ENCODE measurements around the gene ZNF324B. TPM values are rescaled to one million over a fixed set of nuclear protein-coding genes. Genes with fewer than 3 reads are reported as not detected.
"Not testable (repeated sequence)": the region's sequence is repeated elsewhere in the genome, so short reads cannot be mapped to it uniquely, and the experiment has no call there.

ZNF324B gene
- total RNA-seq, 2 experiments from 2014 or later, result 9.4 to 10.1 TPM

- H3K27ac Mint-ChIP-seq, result no peak overlapping the region
Measured at GRCh38 chr19:58480831-58481230, 29.4 kb downstream of the ZNF324B start.

GRCh38 chr19:58482372-58482771 lies 30.9 kb downstream of the ZNF324B start:
- Mint-ChIP-seq H3K27ac (no peak overlapping the region), H3K36me3 (peaks cover 2% of the 10 kb centered on the region), H3K27me3 (no peaks in the 10 kb centered on the region), H3K4me3 (no peak overlapping the region), H3K9me3 (no peaks in the 10 kb centered on the region), H3K4me1 (peaks cover 1% of the 10 kb centered on the region)
- no peak for DNase-seq

More at GRCh38 chr19:58480831-58481230, 29.4 kb downstream of the ZNF324B start:
- Mint-ChIP-seq H3K4me3 (no peak overlapping the region), H3K9me3 (no peaks in the 10 kb centered on the region), H3K27me3 (no peaks in the 10 kb centered on the region), H3K36me3 (peaks cover 2% of the 10 kb centered on the region), H3K4me1 (peaks cover 6% of the 10 kb centered on the region)
- no peak for DNase-seq

- DNase-seq, result no peak
- Mint-ChIP-seq H3K9me3 (no peaks in the 10 kb centered on the region), H3K27me3 (no peaks in the 10 kb centered on the region), H3K36me3 (peaks cover 2% of the 10 kb centered on the region), H3K27ac (no peak overlapping the region), H3K4me1 (peaks cover under 1% of the 10 kb centered on the region), H3K4me3 (no peak overlapping the region)
Measured at GRCh38 chr19:58483776-58484175, 32.4 kb downstream of the ZNF324B start.

- not testable (repeated sequence) for H3K4me3 Mint-ChIP-seq, H3K27ac Mint-ChIP-seq, DNase-seq, H3K36me3 Mint-ChIP-seq, H3K9me3 Mint-ChIP-seq, H3K27me3 Mint-ChIP-seq, H3K4me1 Mint-ChIP-seq
Measured at GRCh38 chr19:58484349-58484748, 32.9 kb downstream of the ZNF324B start.

GRCh38 chr19:58491393-58491792 lies 40.0 kb downstream of the ZNF324B start:
- H3K9me3 Mint-ChIP-seq, result no peaks in the 10 kb centered on the region
- H3K27ac Mint-ChIP-seq, result no peak overlapping the region
- H3K27me3 Mint-ChIP-seq, result no peaks in the 10 kb centered on the region
- no peak overlapping the region for H3K4me3 Mint-ChIP-seq
- peaks cover 8% of the 10 kb centered on the region for H3K4me1 Mint-ChIP-seq
- no peak for DNase-seq
- H3K36me3 Mint-ChIP-seq, result peaks cover 1% of the 10 kb centered on the region

GRCh38 chr19:58492265-58492664 lies 40.8 kb downstream of the ZNF324B start:
- no peak for DNase-seq
- Mint-ChIP-seq H3K4me1 (peaks cover 8% of the 10 kb centered on the region), H3K9me3 (no peaks in the 10 kb centered on the region), H3K27ac (no peak overlapping the region), H3K36me3 (peaks cover 1% of the 10 kb centered on the region), H3K27me3 (no peaks in the 10 kb centered on the region), H3K4me3 (no peak overlapping the region)

- Mint-ChIP-seq H3K4me1 (peaks cover 18% of the 10 kb centered on the region), H3K4me3 (peak overlapping the region; percentile 95), H3K9me3 (peaks cover 3% of the 10 kb centered on the region), H3K27me3 (no peaks in the 10 kb centered on the region), H3K27ac (no peak overlapping the region), H3K36me3 (peaks cover 9% of the 10 kb centered on the region)
- no peak for DNase-seq
Measured at GRCh38 chr19:58497634-58498170, 46.3 kb downstream of the ZNF324B start.

GRCh38 chr19:58498316-58499020 lies 47.0 kb downstream of the ZNF324B start:
- no peak for DNase-seq
- Mint-ChIP-seq H3K27me3 (no peaks in the 10 kb centered on the region), H3K36me3 (peaks cover 9% of the 10 kb centered on the region), H3K9me3 (peaks cover 6% of the 10 kb centered on the region), H3K4me3 (peak overlapping the region; percentile 95), H3K27ac (peak overlapping the region; percentile 96), H3K4me1 (peaks cover 18% of the 10 kb centered on the region)

GRCh38 chr19:58499021-58499927 lies 47.9 kb downstream of the ZNF324B start:
- H3K27ac Mint-ChIP-seq, result peak overlapping the region; percentile 96
- H3K27me3 Mint-ChIP-seq, result no peaks in the 10 kb centered on the region
- H3K36me3 Mint-ChIP-seq, result peaks cover 9% of the 10 kb centered on the region
- peak overlapping the region; percentile 95 for H3K4me3 Mint-ChIP-seq
- H3K9me3 Mint-ChIP-seq, result peaks cover 8% of the 10 kb centered on the region
- DNase-seq, result peak; percentile 99
- H3K4me1 Mint-ChIP-seq, result peaks cover 18% of the 10 kb centered on the region

GRCh38 chr19:58500242-58500641 lies 48.8 kb downstream of the ZNF324B start:
- no peak for DNase-seq
- Mint-ChIP-seq H3K4me3 (peak overlapping the region; percentile 95), H3K27ac (no peak overlapping the region), H3K9me3 (peaks cover 8% of the 10 kb centered on the region), H3K36me3 (peaks cover 9% of the 10 kb centered on the region), H3K27me3 (no peaks in the 10 kb centered on the region), H3K4me1 (peaks cover 18% of the 10 kb centered on the region)

Other genes starting within 250 kb of the ZNF324B start
- gene ZNF544, start 222.7 kb upstream of the ZNF324B start, total RNA-seq, result 10 to 100 TPM; 46.0 to 51.6 TPM
- 1 to 10 TPM; 4.1 to 4.3 TPM for gene ZNF8, start 172.7 kb upstream of the ZNF324B start, total RNA-seq
- 10 to 100 TPM; 79.5 to 82.7 TPM for gene ERVK3-1, start 146.2 kb upstream of the ZNF324B start, total RNA-seq
- gene ZSCAN22, start 124.6 kb upstream of the ZNF324B start, total RNA-seq, result 1 to 10 TPM; 2.8 to 3.2 TPM
- gene A1BG, start 98.1 kb upstream of the ZNF324B start, total RNA-seq, result 10 to 100 TPM; 18.7 to 23.2 TPM
- gene ZNF497, start 88.9 kb upstream of the ZNF324B start, total RNA-seq, result 1 to 10 TPM; 1.5 to 1.7 TPM
- 1 to 10 TPM; 2.0 to 2.1 TPM for gene ZNF837, start 70.6 kb upstream of the ZNF324B start, total RNA-seq
- gene RPS5, start 64.4 kb upstream of the ZNF324B start, total RNA-seq, result 1,000 to 10,000 TPM; 1,717 to 1,777 TPM
- 1 to 10 TPM in 1 of 2 experiments, under 1 TPM in 1; 0.82 to 1.6 TPM for gene RNF225, start 56.0 kb upstream of the ZNF324B start, total RNA-seq
- 10 to 100 TPM; 15.1 to 17.2 TPM for gene ZNF584, start 43.0 kb upstream of the ZNF324B start, total RNA-seq
- gene ZNF132, start 11.5 kb upstream of the ZNF324B start, total RNA-seq, result 1 to 10 TPM; 4.3 TPM
- gene ZNF324, start 15.5 kb downstream of the ZNF324B start, total RNA-seq, result 10 to 100 TPM; 12.8 to 13.7 TPM
- gene ZNF446, start 24.7 kb downstream of the ZNF324B start, total RNA-seq, result 1 to 10 TPM; 4.2 to 5.3 TPM
- 10 to 100 TPM; 23.4 to 28.0 TPM for gene SLC27A5, start 60.4 kb downstream of the ZNF324B start, total RNA-seq
- 10 to 100 TPM; 11.1 to 11.8 TPM for gene ZBTB45, start 68.2 kb downstream of the ZNF324B start, total RNA-seq
- 100 to 1,000 TPM; 671 to 701 TPM for gene TRIM28, start 92.4 kb downstream of the ZNF324B start, total RNA-seq
- gene CHMP2A, start 103.5 kb downstream of the ZNF324B start, total RNA-seq, result 10 to 100 TPM; 76.9 to 79.2 TPM
- 100 to 1,000 TPM; 154 to 162 TPM for gene UBE2M, start 107.0 kb downstream of the ZNF324B start, total RNA-seq
- gene MZF1, start 121.7 kb downstream of the ZNF324B start, total RNA-seq, result 10 to 100 TPM in 1 of 2 experiments, 1 to 10 TPM in 1; 10.0 to 10.2 TPM

Measured in activated naive CD8-positive, alpha-beta T cell treated with anti-CD3 and anti-CD28 coated beads for 36 hours (primary cell).